HG03159 (cell line): ENCODE results near the gene METTL9.

Source experiments
- ATAC-seq: cut with Tn5 transposase; IDR thresholded peaks from one replicate; pipeline ENCODE4 v1.9.1; 2021; ENCODE audit warnings: mild to moderate bottlenecking, moderate library complexity; ENCODE audit not compliant: unreplicated experiment

The METTL9 gene

GRCh38 chr16:21703156-21703555, 103.8 kb downstream of the METTL9 start:
- ATAC-seq = no peak

- ATAC-seq = no peak
These were observed 104.3 kb downstream of the METTL9 start for GRCh38 chr16:21703589-21704174.

- ATAC-seq = no peak
These were observed 104.9 kb downstream of the METTL9 start for GRCh38 chr16:21704266-21704665.

DNA sequence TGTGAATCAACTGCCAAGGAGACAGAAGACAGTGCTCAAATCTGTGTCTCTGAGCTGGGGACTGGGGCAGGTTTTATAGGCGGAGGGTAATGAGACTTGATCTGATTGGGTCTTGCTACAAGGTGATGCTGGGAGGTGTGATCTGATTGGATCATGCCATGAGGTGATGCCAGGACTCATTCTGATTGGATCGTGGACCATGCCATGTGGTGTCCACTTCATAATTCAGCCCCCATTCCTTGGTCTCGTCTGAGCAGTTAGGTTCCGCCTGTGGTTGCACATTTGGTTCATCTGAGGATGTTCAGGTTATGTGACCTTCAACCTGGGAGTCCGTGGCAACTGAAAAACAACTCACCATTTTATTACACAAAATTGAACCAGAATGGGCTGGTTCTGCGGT, 105.4 kb downstream of the METTL9 start:
- no peak for ATAC-seq
